GM19463 (cell line): ENCODE measurements around the gene CLEC2L.

ENCODE experiments used
- ATAC-seq: cut with Tn5 transposase; IDR thresholded peaks from one replicate; pipeline ENCODE4 v1.9.1; 2021; ENCODE audit warnings: mild to moderate bottlenecking, moderate library complexity; ENCODE audit not compliant: unreplicated experiment

The CLEC2L gene

GRCh38 chr7:139573871-139574270, 50.4 kb downstream of the CLEC2L start:
- no peak for ATAC-seq

- no peak for ATAC-seq
Measured at GRCh38 chr7:139574618-139575337, 51.3 kb downstream of the CLEC2L start.

- no peak for ATAC-seq
Measured at GRCh38 chr7:139575338-139575680, 51.8 kb downstream of the CLEC2L start.

- ATAC-seq = no peak
Measured at GRCh38 chr7:139576179-139576973, 52.9 kb downstream of the CLEC2L start.

- no peak for ATAC-seq
Measured at GRCh38 chr7:139580435-139580834, 57.0 kb downstream of the CLEC2L start.

GRCh38 chr7:139582130-139582650, 58.7 kb downstream of the CLEC2L start:
- ATAC-seq = no peak

GRCh38 chr7:139582671-139583155, 59.2 kb downstream of the CLEC2L start:
- ATAC-seq = no peak

- no peak for ATAC-seq
Measured at GRCh38 chr7:139583826-139584553, 60.5 kb downstream of the CLEC2L start.

GRCh38 chr7:139585042-139585441, 61.6 kb downstream of the CLEC2L start:
- ATAC-seq = no peak

- no peak for ATAC-seq
Measured at GRCh38 chr7:139586286-139586685, 62.8 kb downstream of the CLEC2L start.

- no peak for ATAC-seq
Measured at GRCh38 chr7:139587535-139587934, 64.0 kb downstream of the CLEC2L start.

GRCh38 chr7:139588632-139589031, 65.1 kb downstream of the CLEC2L start:
- ATAC-seq = no peak

GRCh38 chr7:139589474-139589873, 66.0 kb downstream of the CLEC2L start:
- ATAC-seq = no peak

- ATAC-seq = no peak
Measured at GRCh38 chr7:139591550-139592195, 68.2 kb downstream of the CLEC2L start.

- ATAC-seq = no peak
Measured at GRCh38 chr7:139592801-139593461, 69.4 kb downstream of the CLEC2L start.

GRCh38 chr7:139594090-139594489, 70.6 kb downstream of the CLEC2L start:
- no peak for ATAC-seq
